H1 (cell line): ENCODE results near the gene PRSS38. TPM values are rescaled to one million over a fixed set of nuclear protein-coding genes. Genes with fewer than 3 reads are reported as not detected.

Experiments used
- CTCF ChIA-PET: fragments of 300-600 bp; sonication (Branson Sonifier 250); formaldehyde crosslinking; loops from one replicate; lab custom pipeline; 2021; ENCODE audit not compliant: partially characterized antibody; lab: Charles Lee
- POLR2A ChIA-PET: fragments of 300-600 bp; sonication (Branson Sonifier 250); formaldehyde crosslinking; loops from one replicate; lab custom pipeline; 2021; ENCODE audit warnings: inconsistent platforms; ENCODE audit not compliant: partially characterized antibody; lab: Charles Lee
- DNase-seq, 2 experiments: peaks; one replicate each; pipeline versions ENCODE4 v3.0.0 to v3.0.0-alpha.2; 2010 to 2022; ENCODE audit warnings: low spot score in 2 of 2, low read depth in 1 of 2, mixed read lengths in 1 of 2
- FAIRE-seq: peaks from 2 replicates; lab custom pipeline; 2011; peaks lifted over from hg19 to GRCh38; lab: Jason Lieb, UNC
- H2AFZ ChIP-seq: 2 replicates; pipeline ENCODE4 v1.8.1; 2012; ENCODE audit warnings: low read length, inconsistent platforms
- H2AK5ac ChIP-seq: 2 replicates; pipeline ENCODE4 v1.6.1; 2013; ENCODE audit warnings: low read depth, low read length
- H2BK120ac ChIP-seq: replicated peaks from 2 replicates; pipeline ENCODE3; 2013; ENCODE audit warnings: low read depth, low read length, inconsistent platforms
- H2BK12ac ChIP-seq: 2 replicates; pipeline ENCODE4 v1.6.1; 2013; ENCODE audit warnings: low read depth, low read length
- H2BK15ac ChIP-seq: 2 replicates; pipeline ENCODE4 v1.6.1; 2013; ENCODE audit warnings: low read length
- H2BK20ac ChIP-seq: 2 replicates; pipeline ENCODE4 v1.6.1; 2013; ENCODE audit warnings: low read length
- H2BK5ac ChIP-seq: 2 replicates; pipeline ENCODE4 v1.6.1; 2013; ENCODE audit warnings: low read depth, low read length
- H3K14ac ChIP-seq: 2 replicates; pipeline ENCODE4 v1.6.1; 2013; ENCODE audit warnings: inconsistent platforms; ENCODE audit not compliant: insufficient read length
- H3K18ac ChIP-seq: 2 replicates; pipeline ENCODE4 v1.6.1; 2013; ENCODE audit warnings: low read length; ENCODE audit errors: extremely low read depth
- H3K23ac ChIP-seq: 2 replicates; pipeline ENCODE4 v1.6.1; 2013; ENCODE audit warnings: inconsistent platforms; ENCODE audit not compliant: insufficient read length
- H3K23me2 ChIP-seq: 2 replicates; pipeline ENCODE4 v1.6.1; 2013; ENCODE audit warnings: low read depth, low read length
- H3K27ac ChIP-seq: 2 replicates; pipeline ENCODE4 v1.6.1; 2011; ENCODE audit warnings: low read depth, low read length, inconsistent platforms
- H3K27me3 ChIP-seq, 4 experiments: replicated peaks in 1 of 4; 1 replicate in 1 of 4; 2 replicates in 3 of 4; pipeline versions ENCODE4 v1.6.1 to v1.8.1; 2011 to 2013; ENCODE audit warnings: low read length in 3 of 4, mild to moderate bottlenecking in 3 of 4, inconsistent platforms in 2 of 4, mixed read lengths in 2 of 4, moderate library complexity in 1 of 4; ENCODE audit not compliant: control insufficient read depth in 3 of 4, insufficient read depth in 3 of 4; ENCODE audit errors: extremely low read depth in 1 of 4
- H3K36me3 ChIP-seq, 4 experiments: 2 replicates each; pipeline versions ENCODE4 v1.6.1 to v1.8.1; 2011 to 2013; ENCODE audit warnings: mild to moderate bottlenecking in 4 of 4, low read length in 3 of 4, moderate library complexity in 2 of 4, control low read depth in 1 of 4, inconsistent platforms in 1 of 4; ENCODE audit not compliant: insufficient read depth in 4 of 4, control insufficient read depth in 2 of 4
- H3K4ac ChIP-seq: replicated peaks from 2 replicates; pipeline ENCODE3; 2013; ENCODE audit warnings: low read length, low read depth, mixed read lengths, inconsistent platforms; ENCODE audit not compliant: insufficient read length
- H3K4me1 ChIP-seq, 4 experiments: replicated peaks in 1 of 4; 1 replicate in 1 of 4; 2 replicates in 3 of 4; pipeline versions ENCODE4 v1.6.1 to v1.8.1; 2011 to 2013; ENCODE audit warnings: low read length in 3 of 4, inconsistent platforms in 2 of 4, mixed read lengths in 1 of 4; ENCODE audit not compliant: insufficient read depth in 4 of 4, control insufficient read depth in 3 of 4
- H3K4me2 ChIP-seq, 2 experiments: 2 replicates each; pipeline versions ENCODE4 v1.6.1 to v1.8.1; 2011 to 2013; ENCODE audit warnings: low read depth in 2 of 2, low read length in 2 of 2, control low read depth in 1 of 2, inconsistent platforms in 1 of 2, mild to moderate bottlenecking in 1 of 2; ENCODE audit not compliant: insufficient read depth in 1 of 2
- H3K4me3 ChIP-seq, 4 experiments: fragments of 200-600, 300-600 bp in 1 of 4; sonication (generic), shearing (Covaris generic), sonication (Bioruptor Twin) in 1 of 4; 2 replicates each; pipeline versions ENCODE4 v1.5.1 to v1.8.1; 2011 to 2016; ENCODE audit warnings: low read length in 4 of 4, low read depth in 3 of 4, control low read depth in 2 of 4, inconsistent platforms in 2 of 4, mild to moderate bottlenecking in 2 of 4, mixed read lengths in 1 of 4, moderate library complexity in 1 of 4; ENCODE audit not compliant: insufficient read depth in 2 of 4; ENCODE audit errors: extremely low read depth in 1 of 4
- H3K56ac ChIP-seq: replicated peaks from 2 replicates; pipeline ENCODE3; 2013; ENCODE audit warnings: low read depth, mild to moderate bottlenecking, mixed read lengths, low read length, inconsistent platforms; ENCODE audit not compliant: insufficient read length
- H3K79me1 ChIP-seq: 2 replicates; pipeline ENCODE4 v1.6.1; 2013; ENCODE audit warnings: low read depth, low read length, control low read depth
- H3K79me2 ChIP-seq, 2 experiments: 2 replicates each; pipeline versions ENCODE4 v1.6.1 to v1.8.1; 2012 to 2013; ENCODE audit warnings: low read length in 2 of 2, mild to moderate bottlenecking in 2 of 2, inconsistent platforms in 1 of 2; ENCODE audit not compliant: insufficient read depth in 2 of 2, control insufficient read depth in 1 of 2
- H3K9ac ChIP-seq, 4 experiments: replicated peaks in 1 of 4; 1 replicate in 1 of 4; 2 replicates in 3 of 4; pipeline versions ENCODE4 v1.6.1 to v1.8.1; 2011 to 2013; ENCODE audit warnings: low read depth in 3 of 4, low read length in 3 of 4, control low read depth in 2 of 4, mild to moderate bottlenecking in 2 of 4, moderate library complexity in 2 of 4, inconsistent platforms in 1 of 4; ENCODE audit errors: extremely low read depth in 1 of 4
- H3K9me3 ChIP-seq, 2 experiments: 2 replicates each; pipeline versions ENCODE4 v1.6.1 to v1.8.1; 2012 to 2013; ENCODE audit warnings: mild to moderate bottlenecking in 2 of 2, moderate library complexity in 2 of 2, control low read depth in 1 of 2, inconsistent platforms in 1 of 2, low read depth in 1 of 2, low read length in 1 of 2, mixed read lengths in 1 of 2; ENCODE audit not compliant: insufficient read depth in 2 of 2
- H4K20me1 ChIP-seq, 2 experiments: replicated peaks in 1 of 2; 2 replicates each; pipeline versions ENCODE3 to v1.8.1; 2011 to 2013; ENCODE audit warnings: inconsistent platforms in 2 of 2, low read length in 2 of 2, mild to moderate bottlenecking in 1 of 2; ENCODE audit not compliant: insufficient read depth in 2 of 2, control insufficient read depth in 1 of 2
- H4K5ac ChIP-seq: 2 replicates; pipeline ENCODE4 v1.6.1; 2013; ENCODE audit warnings: low read length, low read depth, mixed read lengths, inconsistent platforms; ENCODE audit not compliant: insufficient read length
- H4K8ac ChIP-seq: 2 replicates; pipeline ENCODE4 v1.8.0; 2013; ENCODE audit warnings: mild to moderate bottlenecking, moderate library complexity, low read length, inconsistent platforms; ENCODE audit not compliant: insufficient read depth; ENCODE audit errors: extremely low read depth
- H4K91ac ChIP-seq: replicated peaks from 2 replicates; pipeline ENCODE3; 2013; ENCODE audit warnings: low read length, mixed read lengths, inconsistent platforms; ENCODE audit not compliant: insufficient read length
- ATF2 ChIP-seq: IDR thresholded peaks from 2 replicates; pipeline ENCODE4 v1.6.1; 2012; ENCODE audit warnings: low read length, inconsistent platforms
- BCL11A ChIP-seq, 2 experiments: IDR thresholded peaks; one replicate each; pipeline ENCODE4 v1.6.1; 2011; ENCODE audit warnings: low read depth in 2 of 2, low read length in 2 of 2, mild to moderate bottlenecking in 2 of 2
- CBX8 ChIP-seq: fragments of 300-800, 300-1000 bp; sonication (generic); IDR thresholded peaks from 2 replicates; pipeline ENCODE4 v1.7.1; 2016; ENCODE audit warnings: low read depth, low read length, borderline replicate concordance
- CEBPB ChIP-seq: IDR thresholded peaks from 2 replicates; pipeline ENCODE4 v1.6.1; 2012; ENCODE audit warnings: low read depth, low read length
- KDM5A ChIP-seq: fragments of 200-600 bp; IDR thresholded peaks from 2 replicates; pipeline ENCODE4 v1.7.1; 2012; ENCODE audit warnings: mild to moderate bottlenecking, low read length, inconsistent platforms, mixed read lengths
- RFX5 ChIP-seq: IDR thresholded peaks from 2 replicates; pipeline ENCODE4 v1.6.1; 2011; ENCODE audit warnings: low read depth, low read length, improper control_type of control experiment, borderline replicate concordance
- RNF2 ChIP-seq: fragments of 200-900, 300-1000 bp; sonication (generic); IDR thresholded peaks from 2 replicates; pipeline ENCODE4 v1.7.1; 2016; ENCODE audit warnings: borderline replicate concordance, low read depth, mild to moderate bottlenecking, antibody characterized with exemption, low read length; ENCODE audit not compliant: poor library complexity, severe bottlenecking; ENCODE audit errors: missing control alignments
- SP2 ChIP-seq: IDR thresholded peaks from 2 replicates; pipeline ENCODE4 v1.6.1; 2012; ENCODE audit warnings: mild to moderate bottlenecking, low read length, inconsistent platforms
- SP4 ChIP-seq: IDR thresholded peaks from 2 replicates; pipeline ENCODE4 v1.6.1; 2012; ENCODE audit warnings: low read length, inconsistent platforms
- TBP ChIP-seq: IDR thresholded peaks from 2 replicates; pipeline ENCODE4 v1.6.1; 2011; ENCODE audit warnings: low read depth, low read length, improper control_type of control experiment
- TCF12 ChIP-seq: IDR thresholded peaks from 2 replicates; pipeline ENCODE4 v1.6.1; 2011; ENCODE audit warnings: low read depth, mild to moderate bottlenecking, low read length
- WGBS, 2 experiments: shearing (Covaris generic) in 1 of 2; methylation state at CpG; one replicate each; pipeline versions ENCODE4 v1.1.6 to v1.1.7; 2013 to 2015; ENCODE audit warnings: low lambda C conversion rate in 2 of 2, mixed read lengths in 2 of 2, inconsistent platforms in 1 of 2, low coverage in 1 of 2, missing lambda C conversion rate in 1 of 2; ENCODE audit not compliant: insufficient replicate concordance in 2 of 2, insufficient coverage in 1 of 2, insufficient read length in 1 of 2; ENCODE audit errors: extremely low coverage in 1 of 2, missing lambda C conversion rate in 1 of 2; 5-methylcytosine and 5-hydroxymethylcytosine counted together
- polyA plus RNA-seq, 7 experiments: library from polyadenylated mRNA; depleted of rRNA in 3 of 7; stranded (reverse) in 5 of 7; unstranded in 2 of 7; fragments of >200 nt in 5 of 7; fragments of 200-250 nt in 2 of 7; gene quantifications; 1 replicate in 5 of 7; 2 replicates in 1 of 7; 4 replicates in 1 of 7; pipeline versions ENCODE4 v1.2.1 to v1.2.3, GENCODE V29; 2011 to 2013; ENCODE audit warnings: missing spikeins in 2 of 7, mixed read lengths in 2 of 7
- total RNA-seq: library from RNA; stranded (reverse); fragmentation: NEBNext Ultra II Directional; extraction: Animal tissue kit (Norgen Biotek cat#: 25700); gene quantifications from 2 replicates; pipeline ENCODE4 v1.2.1, GENCODE V29; 2021
- TF ChIP-seq, protein P1 (sequence below): IDR thresholded peaks from 2 replicates; pipeline ENCODE4 v1.6.1; 2012; ENCODE audit warnings: inconsistent platforms

Gene PRSS38
- total and polyA plus RNA-seq, 2 of the 8 experiments (the other 6 are each of a cell fraction or from before 2014, with no cell fraction given) = not detected

GRCh38 chr1:227848430-227848932, 33.0 kb downstream of the PRSS38 start:
- H2BK12ac ChIP-seq = no peak overlapping the region
- H2AFZ ChIP-seq = no peak overlapping the region
- no peaks in the 10 kb centered on the region for H4K20me1 ChIP-seq
- H3K27me3 ChIP-seq = no peaks in the 10 kb centered on the region
- no peak overlapping the region for H4K91ac ChIP-seq
- CTCF ChIA-PET = interaction anchor here (0.6 to 1.0 kb wide), 2 partner anchors 155 to 1300 kb away, joined by 3 read pairs; no protein-coding TSS in a partner anchor
- H4K8ac ChIP-seq = no peak overlapping the region
- H3K56ac ChIP-seq = no peak overlapping the region
- H3K14ac ChIP-seq = no peak overlapping the region
- FAIRE-seq (no peak), DNase-seq (no peak)
- H2AK5ac ChIP-seq = no peak overlapping the region
- no peak overlapping the region for H2BK15ac ChIP-seq
- no peak overlapping the region for H3K4me3 ChIP-seq
- H2BK120ac ChIP-seq = no peak overlapping the region
- no peaks in the 10 kb centered on the region for H3K23me2 ChIP-seq
- H3K4ac ChIP-seq = no peak overlapping the region
- H3K4me2 ChIP-seq = no peak overlapping the region
- H3K27ac ChIP-seq = no peak overlapping the region
- H3K9ac ChIP-seq = no peak overlapping the region
- no peaks in the 10 kb centered on the region for H3K36me3 ChIP-seq
- H2BK5ac ChIP-seq = no peak overlapping the region
- H3K79me1 ChIP-seq = no peaks in the 10 kb centered on the region
- no peaks in the 10 kb centered on the region for H3K4me1 ChIP-seq
- no peaks in the 10 kb centered on the region for H3K79me2 ChIP-seq
- H2BK20ac ChIP-seq = no peak overlapping the region
- H3K9me3 ChIP-seq = 0 out of 4 replicates have a peak, but pooled peaks cover 0 to 5% of the 10 kb centered on the region in 2 experiments
- H4K5ac ChIP-seq = no peak overlapping the region
- WGBS, 2 experiments = 84% methylated on average over 3 of the region's 3 CpGs; no CpG with 5 or more reads in 1 of the 2 experiments
- no peak overlapping the region for H3K18ac ChIP-seq
- H3K23ac ChIP-seq = no peak overlapping the region
- POLR2A ChIA-PET = no interaction called here
- no peak for TF ChIP-seq TCF12
- TF ChIP-seq SP4 = no peak
- TF ChIP-seq, protein P1, sequence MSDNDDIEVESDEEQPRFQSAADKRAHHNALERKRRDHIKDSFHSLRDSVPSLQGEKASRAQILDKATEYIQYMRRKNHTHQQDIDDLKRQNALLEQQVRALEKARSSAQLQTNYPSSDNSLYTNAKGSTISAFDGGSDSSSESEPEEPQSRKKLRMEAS = no peak
- TF ChIP-seq ATF2 = no peak
- no peak for TF ChIP-seq SP2
- TF ChIP-seq RNF2 = no peak
- no peak for TF ChIP-seq TBP
- no peak for TF ChIP-seq RFX5
- TF ChIP-seq CEBPB = no peak
- no peak for TF ChIP-seq KDM5A
- no peak for TF ChIP-seq CBX8
- TF ChIP-seq BCL11A (IDR thresholded peaks at IDR 0.05; ENCODE audit: low read depth in 2 of 2, low read length in 2 of 2) = no peak
